ENCODE results near the gene FGG.

- TF ChIP-seq, protein P1, sequence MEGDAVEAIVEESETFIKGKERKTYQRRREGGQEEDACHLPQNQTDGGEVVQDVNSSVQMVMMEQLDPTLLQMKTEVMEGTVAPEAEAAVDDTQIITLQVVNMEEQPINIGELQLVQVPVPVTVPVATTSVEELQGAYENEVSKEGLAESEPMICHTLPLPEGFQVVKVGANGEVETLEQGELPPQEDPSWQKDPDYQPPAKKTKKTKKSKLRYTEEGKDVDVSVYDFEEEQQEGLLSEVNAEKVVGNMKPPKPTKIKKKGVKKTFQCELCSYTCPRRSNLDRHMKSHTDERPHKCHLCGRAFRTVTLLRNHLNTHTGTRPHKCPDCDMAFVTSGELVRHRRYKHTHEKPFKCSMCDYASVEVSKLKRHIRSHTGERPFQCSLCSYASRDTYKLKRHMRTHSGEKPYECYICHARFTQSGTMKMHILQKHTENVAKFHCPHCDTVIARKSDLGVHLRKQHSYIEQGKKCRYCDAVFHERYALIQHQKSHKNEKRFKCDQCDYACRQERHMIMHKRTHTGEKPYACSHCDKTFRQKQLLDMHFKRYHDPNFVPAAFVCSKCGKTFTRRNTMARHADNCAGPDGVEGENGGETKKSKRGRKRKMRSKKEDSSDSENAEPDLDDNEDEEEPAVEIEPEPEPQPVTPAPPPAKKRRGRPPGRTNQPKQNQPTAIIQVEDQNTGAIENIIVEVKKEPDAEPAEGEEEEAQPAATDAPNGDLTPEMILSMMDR (IDR thresholded peaks at IDR 0.05) = no peak
- TF ChIP-seq EP300 (IDR thresholded peaks at IDR 0.05) = no peak
- no peak for TF ChIP-seq POLR2AphosphoS5 (IDR thresholded peaks at IDR 0.05)
- TF ChIP-seq POLR2A (IDR thresholded peaks at IDR 0.05) = no peak
These were observed 33.5 kb downstream of the FGG start for GRCh38 chr4:154578919-154579318.

Measured in suprapubic skin (tissue), 4 donors.